CD4-positive, alpha-beta T cell (primary cell): Measurements from ENCODE around the gene PIP5K1B. TPM values are rescaled to one million over a fixed set of nuclear protein-coding genes. Genes with fewer than 3 reads are reported as not detected.

Source experiments
- ATAC-seq: fragments of 200-7000 bp; cut with Tn5 transposase; one replicate; pipeline ENCODE4 v1.10.0; 2022; ENCODE audit warnings: mild to moderate bottlenecking; ENCODE audit not compliant: poor library complexity
- CTCF ChIA-PET: fragments of 350-600 bp; sonication (Branson Sonifier 250); formaldehyde crosslinking; loops from one replicate; lab custom pipeline; 2021; ENCODE audit warnings: antibody characterized with exemption, inconsistent platforms; lab: Charles Lee
- POLR2A ChIA-PET: fragments of 350-600 bp; sonication (Branson Sonifier 250); formaldehyde crosslinking; loops from one replicate; lab custom pipeline; 2021; ENCODE audit warnings: antibody characterized with exemption, inconsistent platforms; lab: Charles Lee
- DNase-seq, 14 experiments: peaks; one replicate each; pipeline ENCODE4 v3.0.0-alpha.2; 2013 to 2020; ENCODE audit warnings: mixed read lengths in 2 of 14
- H3K27ac ChIP-seq, 2 donors: one replicate each; pipeline versions ENCODE4 v1.5.1 to v1.7.0; 2013; ENCODE audit warnings: low read length in 2 of 2, low read depth in 1 of 2, mild to moderate bottlenecking in 1 of 2
- H3K27me3 ChIP-seq, 2 experiments: 1 replicate in 1 of 2; 2 replicates in 1 of 2; pipeline versions ENCODE4 v1.6.1 to v1.7.0; 2013; ENCODE audit warnings: low read length in 2 of 2, control low read depth in 1 of 2, mild to moderate bottlenecking in 1 of 2, moderate library complexity in 1 of 2; ENCODE audit not compliant: insufficient read depth in 2 of 2, control insufficient read depth in 1 of 2
- H3K36me3 ChIP-seq: one replicate; pipeline ENCODE4 v1.6.1; 2013; ENCODE audit warnings: low read length, control low read depth; ENCODE audit not compliant: insufficient read depth
- H3K4me1 ChIP-seq: one replicate; pipeline ENCODE4 v1.6.1; 2013; ENCODE audit warnings: low read length, control low read depth; ENCODE audit not compliant: insufficient read depth
- H3K4me3 ChIP-seq: one replicate; pipeline ENCODE4 v1.5.1; 2013; ENCODE audit warnings: mild to moderate bottlenecking, low read length, moderate library complexity
- H3K9me3 ChIP-seq, 2 experiments: 1 replicate in 1 of 2; 2 replicates in 1 of 2; pipeline versions ENCODE4 v1.6.1 to v1.7.0; 2013; ENCODE audit warnings: low read length in 2 of 2, mild to moderate bottlenecking in 2 of 2, control low read depth in 1 of 2, moderate library complexity in 1 of 2; ENCODE audit not compliant: control insufficient read depth in 1 of 2, insufficient read depth in 1 of 2
- H3K27ac Mint-ChIP-seq: one replicate; pipeline ENCODE4 v1.8.0; 2020; ENCODE audit warnings: mixed read lengths
- H3K27me3 Mint-ChIP-seq: one replicate; pipeline ENCODE4 v1.8.0; 2021; ENCODE audit warnings: mixed read lengths
- H3K36me3 Mint-ChIP-seq: one replicate; pipeline ENCODE4 v1.8.0; 2021; ENCODE audit warnings: low read depth, mixed read lengths
- H3K4me1 Mint-ChIP-seq: one replicate; pipeline ENCODE4 v1.8.0; 2021; ENCODE audit warnings: low read depth, mixed read lengths
- H3K4me3 Mint-ChIP-seq: one replicate; pipeline ENCODE4 v1.8.0; 2020; ENCODE audit warnings: mild to moderate bottlenecking, mixed read lengths
- H3K9me3 Mint-ChIP-seq: one replicate; pipeline ENCODE4 v1.8.0; 2020; ENCODE audit warnings: mixed read lengths
- intact Hi-C, 2 experiments: fragments of 100-400 bp; cut with DNase I in 1 of 2; cut with micrococcal nuclease in 1 of 2; formaldehyde crosslinking; loops; one replicate each; pipeline versions ENCODE4 v1.15.1 to v1.9.0; 2023 to 2025; cut with DNase I, micrococcal nuclease
- total RNA-seq, 174 experiments: library from RNA in 2 of 174; stranded (reverse) in 2 of 174; gene quantifications; one replicate each; pipeline ENCODE4 v1.2.3 and lab custom pipeline; 2021 to 2026
- TF ChIP-seq, protein P1 (sequence below): fragments of 200-600 bp; IDR thresholded peaks from one replicate; pipeline ENCODE4 v1.8.0; 2022; ENCODE audit warnings: antibody characterized with exemption, mild to moderate bottlenecking

PIP5K1B gene
- total RNA-seq, 2 experiments from 2014 or later: not detected

DNA sequence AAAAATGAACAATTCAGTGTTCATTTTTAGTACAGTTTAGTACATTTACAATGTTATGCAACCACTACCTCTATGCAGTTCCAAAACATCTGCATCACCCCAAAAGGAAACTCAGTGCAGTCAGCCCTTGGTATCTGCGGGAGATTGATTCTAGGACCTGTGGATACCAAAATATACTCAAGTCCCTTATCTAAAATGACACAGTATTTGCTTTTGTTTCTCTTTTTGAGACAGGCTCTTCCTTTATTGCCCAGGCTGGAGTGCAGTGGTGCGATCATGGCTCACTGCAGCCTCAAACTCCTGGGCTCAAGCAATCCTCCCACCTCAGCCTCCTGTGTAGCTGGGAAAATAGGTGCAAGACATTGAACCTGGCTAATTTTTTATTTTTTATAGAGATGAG, 114.0 kb downstream of the PIP5K1B start:
- H3K9me3 Mint-ChIP-seq: no peaks in the 10 kb centered on the region
- H3K36me3 ChIP-seq: no peaks in the 10 kb centered on the region
- CTCF ChIA-PET: no interaction called here
- H3K4me1 ChIP-seq: no peaks in the 10 kb centered on the region
- no peak overlapping the region for H3K27ac ChIP-seq
- intact Hi-C loops: no loop called here
- no peak overlapping the region for H3K4me3 ChIP-seq
- no peaks in the 10 kb centered on the region for H3K36me3 Mint-ChIP-seq
- no peak for ATAC-seq
- H3K27me3 ChIP-seq: no peaks in the 10 kb centered on the region
- H3K27me3 Mint-ChIP-seq: no peaks in the 10 kb centered on the region
- H3K9me3 ChIP-seq: no peaks in the 10 kb centered on the region
- H3K27ac Mint-ChIP-seq: no peak overlapping the region
- DNase-seq: no peak
- POLR2A ChIA-PET: no interaction called here
- H3K4me1 Mint-ChIP-seq: no peaks in the 10 kb centered on the region
- TF ChIP-seq, protein P1, sequence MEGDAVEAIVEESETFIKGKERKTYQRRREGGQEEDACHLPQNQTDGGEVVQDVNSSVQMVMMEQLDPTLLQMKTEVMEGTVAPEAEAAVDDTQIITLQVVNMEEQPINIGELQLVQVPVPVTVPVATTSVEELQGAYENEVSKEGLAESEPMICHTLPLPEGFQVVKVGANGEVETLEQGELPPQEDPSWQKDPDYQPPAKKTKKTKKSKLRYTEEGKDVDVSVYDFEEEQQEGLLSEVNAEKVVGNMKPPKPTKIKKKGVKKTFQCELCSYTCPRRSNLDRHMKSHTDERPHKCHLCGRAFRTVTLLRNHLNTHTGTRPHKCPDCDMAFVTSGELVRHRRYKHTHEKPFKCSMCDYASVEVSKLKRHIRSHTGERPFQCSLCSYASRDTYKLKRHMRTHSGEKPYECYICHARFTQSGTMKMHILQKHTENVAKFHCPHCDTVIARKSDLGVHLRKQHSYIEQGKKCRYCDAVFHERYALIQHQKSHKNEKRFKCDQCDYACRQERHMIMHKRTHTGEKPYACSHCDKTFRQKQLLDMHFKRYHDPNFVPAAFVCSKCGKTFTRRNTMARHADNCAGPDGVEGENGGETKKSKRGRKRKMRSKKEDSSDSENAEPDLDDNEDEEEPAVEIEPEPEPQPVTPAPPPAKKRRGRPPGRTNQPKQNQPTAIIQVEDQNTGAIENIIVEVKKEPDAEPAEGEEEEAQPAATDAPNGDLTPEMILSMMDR: no peak
- no peak overlapping the region for H3K4me3 Mint-ChIP-seq

DNA sequence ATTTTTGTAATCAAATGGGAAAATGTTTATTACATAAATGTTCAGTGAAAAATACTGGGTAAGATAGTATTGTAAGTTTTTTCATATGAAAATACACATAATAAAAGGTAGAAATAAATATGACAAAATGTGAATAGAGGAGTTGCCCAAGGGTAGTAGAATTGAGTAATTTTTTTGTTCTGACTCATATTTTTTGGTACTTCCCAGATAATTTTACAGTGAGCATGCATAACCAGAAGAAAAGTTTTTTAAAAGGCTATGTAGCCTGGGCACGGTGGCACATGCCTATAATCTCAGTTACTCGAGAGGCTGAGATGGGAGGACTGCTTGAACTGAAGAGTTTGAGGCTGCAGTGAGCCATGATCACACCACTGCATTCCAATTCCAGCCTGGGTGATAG, 116.9 kb downstream of the PIP5K1B start:
- intact Hi-C loops: no loop called here
- Mint-ChIP-seq H3K4me1 (no peaks in the 10 kb centered on the region), H3K27ac (no peak overlapping the region), H3K4me3 (no peak overlapping the region), H3K9me3 (no peaks in the 10 kb centered on the region), H3K27me3 (no peaks in the 10 kb centered on the region), H3K36me3 (no peaks in the 10 kb centered on the region)
- H3K9me3 ChIP-seq: no peaks in the 10 kb centered on the region
- ChIA-PET CTCF (no interaction called here), POLR2A (no interaction called here)
- ATAC-seq (no peak), DNase-seq (no peak)
- TF ChIP-seq, protein P1: no peak
- no peak overlapping the region for H3K4me3 ChIP-seq
- H3K27ac ChIP-seq: no peak overlapping the region
- H3K27me3 ChIP-seq: no peaks in the 10 kb centered on the region
- no peaks in the 10 kb centered on the region for H3K36me3 ChIP-seq
- no peaks in the 10 kb centered on the region for H3K4me1 ChIP-seq

DNA sequence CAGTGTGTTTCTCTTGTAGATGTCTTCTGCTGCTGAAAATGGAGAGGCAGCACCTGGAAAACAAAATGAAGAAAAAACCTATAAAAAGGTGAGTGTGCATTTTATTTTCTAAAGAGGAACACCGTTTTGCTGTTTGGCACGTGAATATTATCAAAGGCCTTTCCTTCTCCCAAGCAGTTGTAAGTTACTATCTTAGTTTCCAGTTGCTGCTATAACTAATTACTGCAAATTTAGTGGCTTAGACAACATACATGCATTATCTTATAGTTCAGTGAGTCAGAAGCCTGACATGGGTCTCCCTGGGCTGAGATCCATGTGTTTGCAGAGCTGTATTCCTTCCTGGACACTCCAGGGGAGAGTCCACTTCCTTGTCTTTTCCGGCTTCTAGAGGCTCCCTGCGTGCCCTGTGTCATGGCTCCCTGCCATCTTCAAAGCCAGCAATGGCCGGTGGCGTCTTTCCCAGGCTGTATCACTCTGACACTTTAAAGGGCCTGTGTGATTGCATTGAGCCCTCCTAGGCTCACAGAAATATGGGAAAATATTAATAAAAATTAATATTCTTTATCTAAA, 117.6 kb downstream of the PIP5K1B start:
- DNase-seq (no peak), ATAC-seq (no peak)
- Histone ChIP-seq H3K4me1 (no peaks in the 10 kb centered on the region), H3K27ac (no peak overlapping the region), H3K4me3 (no peak overlapping the region), H3K36me3 (no peaks in the 10 kb centered on the region), H3K27me3 (no peaks in the 10 kb centered on the region), H3K9me3 (no peaks in the 10 kb centered on the region)
- CTCF ChIA-PET: no interaction called here
- H3K36me3 Mint-ChIP-seq: no peaks in the 10 kb centered on the region
- H3K9me3 Mint-ChIP-seq: no peaks in the 10 kb centered on the region
- no peak overlapping the region for H3K27ac Mint-ChIP-seq
- no peak overlapping the region for H3K4me3 Mint-ChIP-seq
- POLR2A ChIA-PET: no interaction called here
- H3K27me3 Mint-ChIP-seq: no peaks in the 10 kb centered on the region
- TF ChIP-seq, protein P1: no peak
- intact Hi-C loops: no loop called here
- no peaks in the 10 kb centered on the region for H3K4me1 Mint-ChIP-seq
